ENCODE results near the gene AMOT.

DNA sequence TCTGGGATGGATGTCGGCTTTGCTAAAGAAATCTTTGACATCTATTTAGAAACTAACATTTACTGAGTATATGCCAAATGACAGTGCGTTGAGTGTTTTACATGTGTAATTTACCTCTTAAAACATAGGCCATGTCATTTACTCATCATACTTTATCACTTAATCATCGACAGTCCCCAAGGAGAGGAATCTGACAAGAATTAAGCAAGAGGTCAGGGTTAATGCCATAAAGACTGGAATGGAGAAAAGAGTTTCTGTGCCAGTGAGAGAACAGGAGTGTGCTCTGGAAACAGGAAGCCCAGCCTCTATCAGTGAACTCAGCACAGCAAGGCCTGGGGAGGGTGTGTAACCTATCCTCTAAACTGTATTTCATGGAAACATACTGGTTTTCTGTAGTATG is 28.0 kb upstream of the AMOT start:
- TF ChIP-seq, protein P1, sequence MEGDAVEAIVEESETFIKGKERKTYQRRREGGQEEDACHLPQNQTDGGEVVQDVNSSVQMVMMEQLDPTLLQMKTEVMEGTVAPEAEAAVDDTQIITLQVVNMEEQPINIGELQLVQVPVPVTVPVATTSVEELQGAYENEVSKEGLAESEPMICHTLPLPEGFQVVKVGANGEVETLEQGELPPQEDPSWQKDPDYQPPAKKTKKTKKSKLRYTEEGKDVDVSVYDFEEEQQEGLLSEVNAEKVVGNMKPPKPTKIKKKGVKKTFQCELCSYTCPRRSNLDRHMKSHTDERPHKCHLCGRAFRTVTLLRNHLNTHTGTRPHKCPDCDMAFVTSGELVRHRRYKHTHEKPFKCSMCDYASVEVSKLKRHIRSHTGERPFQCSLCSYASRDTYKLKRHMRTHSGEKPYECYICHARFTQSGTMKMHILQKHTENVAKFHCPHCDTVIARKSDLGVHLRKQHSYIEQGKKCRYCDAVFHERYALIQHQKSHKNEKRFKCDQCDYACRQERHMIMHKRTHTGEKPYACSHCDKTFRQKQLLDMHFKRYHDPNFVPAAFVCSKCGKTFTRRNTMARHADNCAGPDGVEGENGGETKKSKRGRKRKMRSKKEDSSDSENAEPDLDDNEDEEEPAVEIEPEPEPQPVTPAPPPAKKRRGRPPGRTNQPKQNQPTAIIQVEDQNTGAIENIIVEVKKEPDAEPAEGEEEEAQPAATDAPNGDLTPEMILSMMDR (IDR thresholded peaks at IDR 0.05), result no peak
- TF ChIP-seq POLR2A (IDR thresholded peaks at IDR 0.05), result no peak
